CD8-positive, alpha-beta memory T cell (primary cell): ENCODE results near the gene TMEM179. TPM values are rescaled to one million over a fixed set of nuclear protein-coding genes. Genes with fewer than 3 reads are reported as not detected.

Source experiments
- CTCF ChIA-PET: fragments of 350-600 bp; sonication (Branson Sonifier 250); formaldehyde crosslinking; loops from one replicate; lab custom pipeline; 2021; ENCODE audit warnings: antibody characterized with exemption; lab: Charles Lee
- POLR2A ChIA-PET: fragments of 350-600 bp; sonication (Branson Sonifier 250); formaldehyde crosslinking; loops from one replicate; lab custom pipeline; 2021; ENCODE audit warnings: antibody characterized with exemption; lab: Charles Lee
- DNase-seq, 5 donors: peaks; one replicate each; pipeline versions ENCODE4 v3.0.0 to v3.0.0-alpha.2; 2020 to 2022; ENCODE audit warnings: mixed read lengths in 1 of 5
- H3K27ac ChIP-seq: one replicate; pipeline ENCODE4 v1.7.0; 2013; ENCODE audit warnings: low read depth, mild to moderate bottlenecking, low read length, moderate library complexity
- H3K27me3 ChIP-seq: 2 replicates; pipeline ENCODE4 v1.7.0; 2013; ENCODE audit warnings: low read length, mild to moderate bottlenecking; ENCODE audit not compliant: insufficient read depth, poor library complexity, severe bottlenecking
- H3K36me3 ChIP-seq: 2 replicates; pipeline ENCODE4 v1.7.0; 2013; ENCODE audit warnings: mild to moderate bottlenecking, low read length, moderate library complexity; ENCODE audit not compliant: insufficient read depth
- H3K4me1 ChIP-seq: 2 replicates; pipeline ENCODE4 v1.7.0; 2013; ENCODE audit warnings: mild to moderate bottlenecking, low read length, moderate library complexity; ENCODE audit not compliant: insufficient read depth
- H3K4me3 ChIP-seq: 2 replicates; pipeline ENCODE4 v1.7.0; 2013; ENCODE audit warnings: mild to moderate bottlenecking, low read length
- H3K9me3 ChIP-seq: 2 replicates; pipeline ENCODE4 v1.7.0; 2013; ENCODE audit warnings: mild to moderate bottlenecking, low read length
- H3K27ac Mint-ChIP-seq, 8 donors: one replicate each; pipeline ENCODE4 v1.8.0; 2020 to 2021; ENCODE audit warnings: mixed read lengths in 8 of 8, mild to moderate bottlenecking in 6 of 8, inconsistent platforms in 3 of 8, moderate library complexity in 3 of 8
- H3K27me3 Mint-ChIP-seq, 2 donors: one replicate each; pipeline ENCODE4 v1.8.0; 2020 to 2021; ENCODE audit warnings: mixed read lengths in 2 of 2, mild to moderate bottlenecking in 1 of 2, moderate library complexity in 1 of 2
- H3K36me3 Mint-ChIP-seq, 3 donors: one replicate each; pipeline ENCODE4 v1.8.0; 2020 to 2021; ENCODE audit warnings: mixed read lengths in 3 of 3, inconsistent platforms in 1 of 3, mild to moderate bottlenecking in 1 of 3
- H3K4me1 Mint-ChIP-seq, 3 donors: one replicate each; pipeline ENCODE4 v1.8.0; 2020 to 2021; ENCODE audit warnings: mixed read lengths in 3 of 3, inconsistent platforms in 1 of 3, mild to moderate bottlenecking in 1 of 3
- H3K4me3 Mint-ChIP-seq, 7 donors: one replicate each; pipeline ENCODE4 v1.8.0; 2020 to 2021; ENCODE audit warnings: mixed read lengths in 7 of 7, mild to moderate bottlenecking in 6 of 7, moderate library complexity in 4 of 7, inconsistent platforms in 2 of 7
- H3K9me3 Mint-ChIP-seq, 5 donors: one replicate each; pipeline ENCODE4 v1.8.0; 2020 to 2022; ENCODE audit warnings: mixed read lengths in 5 of 5, mild to moderate bottlenecking in 3 of 5, moderate library complexity in 2 of 5, inconsistent platforms in 1 of 5
- polyA plus RNA-seq: library from polyadenylated mRNA; unstranded; fragments of 300-500 nt; fragmentation: Illumina TruSeq; gene quantifications from one replicate; pipeline ENCODE4 v1.2.3, GENCODE V29; 2021
- total RNA-seq, 2 experiments: library from RNA; stranded (reverse); gene quantifications; one replicate each; pipeline ENCODE4 v1.2.3, GENCODE V29; 2021

The TMEM179 gene
- total and polyA plus RNA-seq, 3 experiments from 2014 or later, result 0.31 TPM; not detected in 2

DNA sequence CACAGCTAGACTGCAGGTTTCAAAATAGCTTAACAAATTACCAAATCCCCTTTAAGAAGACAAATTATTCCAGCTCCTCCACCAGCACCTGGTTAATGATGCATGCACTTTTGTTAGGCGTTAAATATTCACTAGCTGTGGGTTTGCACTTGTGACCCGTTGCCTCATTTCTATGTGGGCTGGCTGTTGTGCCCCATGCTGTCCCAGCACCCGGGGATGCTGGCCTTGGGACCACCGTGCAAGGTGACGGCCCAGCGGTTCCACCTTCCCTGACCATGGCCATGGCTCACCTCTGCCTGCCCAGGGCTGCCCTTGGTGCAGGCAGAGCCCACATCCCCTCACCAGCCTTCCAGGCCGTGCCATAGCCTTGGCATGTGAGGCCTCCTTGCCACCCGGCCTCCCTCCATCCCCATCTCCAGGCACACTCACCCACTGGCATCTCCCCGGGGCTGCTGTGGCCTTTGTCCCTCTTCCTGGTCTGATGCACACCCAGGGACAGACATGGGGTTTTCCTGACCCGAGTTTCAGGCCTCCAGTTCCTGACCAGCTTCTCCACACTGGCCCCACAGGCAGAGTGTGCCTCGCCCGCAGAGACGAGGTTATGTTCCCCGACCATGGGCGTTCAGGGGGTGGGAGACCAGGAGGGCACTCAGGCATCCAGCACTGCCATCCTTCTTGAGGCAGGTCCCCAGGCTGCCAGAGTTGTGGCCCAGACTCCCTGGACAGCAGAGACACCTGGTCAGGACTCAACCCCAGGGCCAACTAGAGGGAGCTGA lies 45.4 kb downstream of the TMEM179 start:
- POLR2A ChIA-PET, result interaction anchor here (0.6 kb wide), 1 partner anchor 1258 kb away, joined by 8 read pairs; no protein-coding TSS in a partner anchor
- no peak for DNase-seq
- H3K27me3 Mint-ChIP-seq, result peaks cover 4 to 19% of the 10 kb centered on the region in 2 donors
- no peak overlapping the region for H3K27ac Mint-ChIP-seq
- H3K4me1 Mint-ChIP-seq, result peaks cover 0 to 4% (median 0%) of the 10 kb centered on the region in 3 donors
- peaks cover 5% of the 10 kb centered on the region for H3K4me1 ChIP-seq
- H3K9me3 Mint-ChIP-seq, result no peaks in the 10 kb centered on the region
- no peaks in the 10 kb centered on the region for H3K27me3 ChIP-seq
- H3K36me3 ChIP-seq, result no peaks in the 10 kb centered on the region
- no peak overlapping the region for H3K4me3 Mint-ChIP-seq
- H3K4me3 ChIP-seq, result no peak overlapping the region
- H3K27ac ChIP-seq, result no peak overlapping the region
- H3K36me3 Mint-ChIP-seq, result no peaks in the 10 kb centered on the region
- no peaks in the 10 kb centered on the region for H3K9me3 ChIP-seq
- CTCF ChIA-PET, result no interaction called here

DNA sequence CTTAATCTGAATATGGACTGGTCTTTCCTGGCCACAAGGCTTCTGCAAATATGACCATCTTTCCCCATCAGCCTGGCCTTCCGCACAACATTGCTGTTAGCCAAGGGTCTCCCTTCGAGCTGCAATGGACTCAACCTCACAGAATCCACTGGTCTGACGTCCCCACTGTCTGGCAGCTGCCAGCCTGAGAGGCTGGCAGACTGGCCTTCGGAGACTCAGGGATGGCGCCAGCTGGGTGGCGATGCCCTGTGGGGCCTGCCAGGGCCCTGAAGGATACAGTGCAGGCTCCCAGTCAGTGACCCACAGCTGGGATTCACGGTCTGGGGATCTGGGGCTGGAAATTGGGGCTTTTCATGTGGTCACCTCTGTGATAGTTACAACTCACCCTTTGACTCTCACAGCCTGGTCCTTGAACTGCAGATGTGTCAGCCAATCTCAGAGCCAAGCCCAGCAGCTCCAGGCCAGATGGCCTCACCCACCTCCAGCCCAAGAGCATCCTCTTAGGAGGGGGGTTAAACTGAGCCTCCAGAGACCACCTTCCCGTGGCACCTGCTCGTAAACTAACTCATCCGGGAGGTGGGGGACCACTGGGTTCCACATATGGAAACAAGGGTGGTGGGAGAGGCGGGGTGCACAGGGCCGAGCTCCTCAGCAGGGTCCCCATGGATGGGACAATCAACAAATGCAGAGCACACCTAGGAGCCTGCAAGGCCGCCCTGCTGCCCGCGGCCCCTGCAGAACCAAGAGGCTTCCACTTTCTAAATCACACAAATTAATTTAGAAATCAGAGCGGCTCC lies 46.1 kb downstream of the TMEM179 start:
- Mint-ChIP-seq H3K4me3 (no peak overlapping the region), H3K9me3 (no peaks in the 10 kb centered on the region), H3K27ac (no peak overlapping the region), H3K4me1 (no peaks in the 10 kb centered on the region), H3K27me3 (peaks cover 4 to 14% of the 10 kb centered on the region in 2 donors), H3K36me3 (no peaks in the 10 kb centered on the region)
- Histone ChIP-seq H3K27ac (no peak overlapping the region), H3K4me3 (no peak overlapping the region), H3K36me3 (no peaks in the 10 kb centered on the region), H3K9me3 (no peaks in the 10 kb centered on the region), H3K27me3 (no peaks in the 10 kb centered on the region), H3K4me1 (no peaks in the 10 kb centered on the region)
- CTCF ChIA-PET, result no interaction called here
- POLR2A ChIA-PET, result interaction anchor here (0.6 kb wide), 1 partner anchor 1257 kb away, joined by 8 read pairs; no protein-coding TSS in a partner anchor
- DNase-seq, result no peak

DNA sequence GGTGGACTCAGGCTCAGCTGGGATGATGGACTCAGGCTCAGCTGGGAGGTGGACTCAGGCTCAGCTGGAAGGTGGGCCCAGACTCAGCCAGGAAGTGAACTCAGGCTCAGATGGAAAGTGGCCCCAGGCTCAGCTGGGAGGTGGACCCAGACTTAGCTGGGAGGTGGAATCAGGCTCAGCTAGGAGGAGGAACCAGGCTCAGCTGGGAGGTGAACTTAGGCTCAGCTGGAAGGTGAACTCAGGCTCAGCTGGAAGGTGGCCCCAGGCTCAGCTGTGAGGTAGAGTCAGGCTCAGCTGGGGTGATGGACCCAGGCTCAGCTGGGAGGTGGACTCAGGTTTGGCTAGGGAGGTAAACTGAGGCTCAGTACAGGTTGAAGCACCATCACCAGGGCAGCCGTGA lies 46.8 kb downstream of the TMEM179 start:
- ChIA-PET POLR2A (no interaction called here), CTCF (no interaction called here)
- Histone ChIP-seq H3K4me3 (no peak overlapping the region), H3K36me3 (no peaks in the 10 kb centered on the region), H3K4me1 (no peaks in the 10 kb centered on the region), H3K27ac (no peak overlapping the region), H3K27me3 (no peaks in the 10 kb centered on the region), H3K9me3 (no peaks in the 10 kb centered on the region)
- Mint-ChIP-seq H3K4me1 (no peaks in the 10 kb centered on the region), H3K36me3 (no peaks in the 10 kb centered on the region), H3K27me3 (peaks cover 4 to 15% of the 10 kb centered on the region in 2 donors), H3K4me3 (no peak overlapping the region), H3K27ac (no peak overlapping the region), H3K9me3 (no peaks in the 10 kb centered on the region)
- DNase-seq, result peak in 1 of 5 donors; percentile 10

DNA sequence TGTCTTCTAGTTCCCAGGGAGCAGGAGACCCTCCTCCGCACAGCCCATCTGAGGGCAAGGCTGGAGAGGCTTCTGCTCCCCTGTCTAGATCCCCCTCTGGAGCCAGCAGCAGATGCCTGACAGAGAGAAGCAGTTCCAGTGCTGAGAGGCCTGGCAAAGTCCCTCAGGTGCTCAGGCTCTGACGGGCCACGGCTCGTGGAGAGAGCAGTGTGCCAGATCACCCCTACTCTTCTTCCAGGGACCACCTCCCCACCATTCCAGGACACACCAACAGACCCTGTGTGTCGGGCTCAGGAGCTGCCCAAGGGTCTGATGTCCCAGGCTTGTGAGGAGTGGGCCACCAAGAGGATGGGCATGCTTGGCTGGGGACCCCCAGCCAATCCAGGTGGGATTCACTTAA lies 47.5 kb downstream of the TMEM179 start:
- Mint-ChIP-seq H3K27ac (no peak overlapping the region), H3K36me3 (no peaks in the 10 kb centered on the region), H3K9me3 (no peaks in the 10 kb centered on the region), H3K27me3 (peaks cover 4 to 19% of the 10 kb centered on the region in 2 donors), H3K4me1 (no peaks in the 10 kb centered on the region), H3K4me3 (no peak overlapping the region)
- Histone ChIP-seq H3K27me3 (no peaks in the 10 kb centered on the region), H3K4me3 (no peak overlapping the region), H3K4me1 (no peaks in the 10 kb centered on the region), H3K36me3 (no peaks in the 10 kb centered on the region), H3K9me3 (no peaks in the 10 kb centered on the region), H3K27ac (no peak overlapping the region)
- DNase-seq, result no peak
- CTCF ChIA-PET, result no interaction called here
- POLR2A ChIA-PET, result no interaction called here

DNA sequence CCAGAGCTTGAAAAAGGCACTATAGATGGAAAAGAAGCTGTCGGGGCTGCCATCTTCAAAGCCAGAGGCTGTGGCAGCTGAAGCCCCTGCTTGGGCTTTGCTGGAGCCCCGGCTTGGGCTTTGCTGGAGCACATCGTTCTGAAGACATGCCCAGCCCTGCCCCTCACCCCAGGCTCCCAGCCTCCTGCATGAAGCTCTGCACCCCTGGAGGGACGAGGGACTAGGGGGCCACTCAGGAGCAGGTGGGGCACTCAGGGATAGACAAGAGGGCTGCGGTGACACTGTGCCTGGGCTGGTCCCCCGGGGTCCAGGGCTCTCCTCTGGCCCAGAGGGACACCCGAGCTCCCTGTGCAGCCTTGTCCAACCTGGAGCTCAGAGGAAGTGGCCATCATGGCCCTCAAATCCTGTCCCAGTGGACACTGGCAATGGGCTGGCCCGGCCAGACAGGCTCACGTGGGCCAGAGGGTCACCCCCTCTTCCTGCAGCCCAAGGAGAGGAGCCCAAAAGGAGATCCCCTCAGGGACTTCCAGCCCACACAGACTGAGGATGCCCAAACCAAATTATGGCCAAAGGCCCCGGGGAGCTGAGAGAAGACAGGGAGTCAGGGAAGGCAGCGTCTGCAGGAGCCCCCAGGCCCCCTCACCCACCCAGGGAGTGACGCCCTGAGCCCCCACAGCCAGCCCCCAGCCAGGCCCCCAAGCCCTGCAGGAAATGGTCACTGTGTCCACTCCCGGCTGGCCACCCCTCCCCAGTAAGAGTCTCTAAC lies 48.1 kb downstream of the TMEM179 start:
- CTCF ChIA-PET, result no interaction called here
- Histone ChIP-seq H3K36me3 (no peaks in the 10 kb centered on the region), H3K4me1 (no peaks in the 10 kb centered on the region), H3K27ac (no peak overlapping the region), H3K27me3 (no peaks in the 10 kb centered on the region), H3K4me3 (no peak overlapping the region), H3K9me3 (no peaks in the 10 kb centered on the region)
- Mint-ChIP-seq H3K27ac (no peak overlapping the region), H3K4me3 (no peak overlapping the region), H3K27me3 (peaks cover under 1 to 13% of the 10 kb centered on the region in 2 donors), H3K9me3 (no peaks in the 10 kb centered on the region), H3K4me1 (no peaks in the 10 kb centered on the region), H3K36me3 (no peaks in the 10 kb centered on the region)
- DNase-seq, result peak in 1 of 5 donors; percentile 43
- POLR2A ChIA-PET, result no interaction called here

- Histone ChIP-seq H3K36me3 (no peaks in the 10 kb centered on the region), H3K27ac (no peak overlapping the region), H3K4me3 (no peak overlapping the region), H3K9me3 (no peaks in the 10 kb centered on the region), H3K4me1 (no peaks in the 10 kb centered on the region), H3K27me3 (no peaks in the 10 kb centered on the region)
- Mint-ChIP-seq H3K4me1 (no peaks in the 10 kb centered on the region), H3K27me3 (peaks cover 0 to 16% of the 10 kb centered on the region in 2 donors), H3K36me3 (no peaks in the 10 kb centered on the region), H3K27ac (no peak overlapping the region), H3K4me3 (no peak overlapping the region), H3K9me3 (no peaks in the 10 kb centered on the region)
- CTCF ChIA-PET, result no interaction called here
- POLR2A ChIA-PET, result no interaction called here
- peak in 1 of 5 donors; percentile 30 for DNase-seq
These were observed 48.9 kb downstream of the TMEM179 start for GRCh38 chr14:104555430-104556255.

DNA sequence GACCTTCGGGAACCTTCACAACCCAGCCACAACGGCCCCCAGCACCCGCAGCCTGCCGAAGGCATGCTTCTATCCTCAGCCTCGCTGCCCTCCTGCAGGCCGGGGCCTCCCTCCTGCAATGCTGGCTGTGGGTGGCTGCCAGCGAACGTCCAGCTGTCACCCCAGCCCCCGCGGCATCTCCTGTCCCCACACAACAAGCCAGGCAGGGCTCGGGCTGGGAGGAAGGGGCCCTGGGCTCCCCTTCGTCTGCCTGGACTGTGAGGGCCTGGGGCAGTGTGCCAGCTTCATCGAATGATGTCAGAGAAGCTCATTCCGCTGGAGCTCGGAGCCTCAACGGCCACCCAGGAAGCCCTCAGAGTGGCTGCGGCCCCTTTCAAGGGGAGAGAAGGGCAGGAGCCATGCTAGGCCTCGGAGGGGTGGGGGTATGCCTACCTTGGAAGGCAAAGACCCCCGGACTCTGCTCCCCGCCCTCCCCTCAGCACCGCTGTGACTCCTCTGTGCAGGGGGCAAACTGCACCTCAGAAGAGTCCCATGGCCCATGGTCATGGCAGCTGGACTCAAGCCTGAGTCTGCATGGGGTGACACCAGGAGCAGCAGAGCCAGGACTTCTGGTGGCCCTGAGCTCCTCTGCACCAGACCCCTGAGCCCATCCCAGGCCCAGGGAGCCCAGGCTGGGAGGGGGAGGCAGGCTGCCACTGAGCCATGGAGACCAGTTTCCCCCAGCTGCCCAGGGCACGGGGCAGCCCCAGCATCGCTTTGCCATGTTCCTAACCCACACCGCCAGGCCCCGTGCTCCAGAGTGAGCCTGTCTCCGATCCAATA lies 49.8 kb downstream of the TMEM179 start:
- Histone ChIP-seq H3K4me3 (no peak overlapping the region), H3K27ac (no peak overlapping the region), H3K9me3 (no peaks in the 10 kb centered on the region), H3K4me1 (no peaks in the 10 kb centered on the region), H3K27me3 (no peaks in the 10 kb centered on the region), H3K36me3 (no peaks in the 10 kb centered on the region)
- Mint-ChIP-seq H3K36me3 (no peaks in the 10 kb centered on the region), H3K4me3 (no peak overlapping the region), H3K4me1 (no peaks in the 10 kb centered on the region), H3K27me3 (peaks cover 4 to 21% of the 10 kb centered on the region in 2 donors), H3K27ac (no peak overlapping the region), H3K9me3 (no peaks in the 10 kb centered on the region)
- POLR2A ChIA-PET, result no interaction called here
- CTCF ChIA-PET, result no interaction called here
- DNase-seq, result peak in 1 of 5 donors; percentile 30
